ENCODE data around the gene CAPN7.

CAPN7 gene

GRCh38 chr3:15273227-15273626, 67.2 kb downstream of the CAPN7 start:
- Mint-ChIP-seq H3K9me3 (no peaks in the 10 kb centered on the region), H3K27me3 (ENCODE audit: low read depth, poor library complexity) (no peaks in the 10 kb centered on the region), H3K36me3 (ENCODE audit: low read depth) (no peaks in the 10 kb centered on the region), H3K27ac (no peak overlapping the region), H3K4me3 (no peak overlapping the region), H3K4me1 (peaks cover 12% of the 10 kb centered on the region)
- TF ChIP-seq CTCF (IDR thresholded peaks at IDR 0.05) = no peak
- no peak for DNase-seq

GRCh38 chr3:15276028-15276724, 70.1 kb downstream of the CAPN7 start:
- Mint-ChIP-seq H3K9me3 (no peaks in the 10 kb centered on the region), H3K27me3 (ENCODE audit: low read depth, poor library complexity) (peaks cover 4% of the 10 kb centered on the region), H3K36me3 (ENCODE audit: low read depth) (no peaks in the 10 kb centered on the region), H3K27ac (no peak overlapping the region), H3K4me3 (no peak overlapping the region), H3K4me1 (peaks cover 13% of the 10 kb centered on the region)
- DNase-seq = no peak
- no peak for TF ChIP-seq CTCF (IDR thresholded peaks at IDR 0.05)

GRCh38 chr3:15277861-15278500, 71.9 kb downstream of the CAPN7 start:
- Mint-ChIP-seq H3K27me3 (ENCODE audit: low read depth, poor library complexity) (peaks cover 4% of the 10 kb centered on the region), H3K4me1 (peaks cover 13% of the 10 kb centered on the region), H3K4me3 (no peak overlapping the region), H3K9me3 (no peaks in the 10 kb centered on the region), H3K36me3 (ENCODE audit: low read depth) (no peaks in the 10 kb centered on the region), H3K27ac (no peak overlapping the region)
- no peak for DNase-seq
- no peak for TF ChIP-seq CTCF (IDR thresholded peaks at IDR 0.05)

GRCh38 chr3:15279205-15279604, 73.2 kb downstream of the CAPN7 start:
- H3K27ac Mint-ChIP-seq = no peak overlapping the region
- DNase-seq = no peak

GRCh38 chr3:15279671-15280402, 73.8 kb downstream of the CAPN7 start:
- no peak overlapping the region for H3K4me3 Mint-ChIP-seq
- H3K27ac Mint-ChIP-seq = no peak overlapping the region
- no peaks in the 10 kb centered on the region for H3K36me3 Mint-ChIP-seq (ENCODE audit: low read depth)
- peaks cover 4% of the 10 kb centered on the region for H3K27me3 Mint-ChIP-seq (ENCODE audit: low read depth, poor library complexity)
- TF ChIP-seq CTCF (IDR thresholded peaks at IDR 0.05) = no peak
- peaks cover 20% of the 10 kb centered on the region for H3K4me1 Mint-ChIP-seq
- H3K9me3 Mint-ChIP-seq = no peaks in the 10 kb centered on the region
- DNase-seq = no peak

More at GRCh38 chr3:15279205-15279604, 73.2 kb downstream of the CAPN7 start:
- TF ChIP-seq CTCF (IDR thresholded peaks at IDR 0.05) = no peak
- Mint-ChIP-seq H3K27me3 (ENCODE audit: low read depth, poor library complexity) (peaks cover 4% of the 10 kb centered on the region), H3K4me3 (no peak overlapping the region), H3K4me1 (peaks cover 16% of the 10 kb centered on the region), H3K36me3 (ENCODE audit: low read depth) (no peaks in the 10 kb centered on the region), H3K9me3 (no peaks in the 10 kb centered on the region)
